Muscle of back (tissue), 13 donors: ENCODE results near the gene LMX1B. TPM values are rescaled to one million over a fixed set of nuclear protein-coding genes. Genes with fewer than 3 reads are reported as not detected.
A peak's percentile ranks its signal among the peaks of the same experiment; 100 is the strongest.
"Not testable (repeated sequence)": the region's sequence is repeated elsewhere in the genome, so short reads cannot be mapped to it uniquely, and the experiment has no call there.

Experiments
- DNase-seq, 3 donors: peaks; one replicate each; pipeline versions ENCODE4 v3.0.0 to v3.0.0-alpha.2; 2013
- long read RNA-seq, 9 donors: transcript quantifications; one replicate each; lab custom pipeline, GENCODE V29; 2026
- polyA plus RNA-seq, 10 donors: library from polyadenylated mRNA; unstranded; fragments of 120-200 nt; gene quantifications; one replicate each; pipeline ENCODE4 v1.2.1, GENCODE V29; 2013; ENCODE audit not compliant: insufficient read length in 10 of 10

LMX1B gene
- 1 to 10 TPM in 2 of 10 donors, under 1 TPM in 8; 0.10 to 1.8 (median 0.25) TPM for polyA plus RNA-seq
- long read RNA-seq, donor 1 = 0 reads
- long read RNA-seq, donor 2 = 0 reads
- long read RNA-seq, donor 3 = 0 reads
- long read RNA-seq, donor 4 = 0 reads
- long read RNA-seq, donor 5 = 0 reads
- long read RNA-seq, donor 6 = 0 reads
- long read RNA-seq, donor 7 = 0 reads
- long read RNA-seq, donor 8 = 0 reads
- long read RNA-seq, donor 9 = 0 reads

GRCh38 chr9:126613651-126614050 lies at the start of gene LMX1B:
Gene LMX1B, plus strand, starts transcription at chr9:126613928. Its CDS starts 522 bp downstream, at chr9:126614450.
- peak in 2 of 3 donors; percentile 43 to 66 for DNase-seq

GRCh38 chr9:126564128-126564527 lies 49.6 kb upstream of the LMX1B start:
- DNase-seq = no peak

GRCh38 chr9:126564716-126565115 lies 49.0 kb upstream of the LMX1B start:
- DNase-seq = no peak

- no peak for DNase-seq
Measured at GRCh38 chr9:126565336-126566128, 48.2 kb upstream of the LMX1B start.

GRCh38 chr9:126569036-126569435 lies 44.7 kb upstream of the LMX1B start:
- no peak for DNase-seq

GRCh38 chr9:126578029-126578428 lies 35.7 kb upstream of the LMX1B start:
- DNase-seq = no peak

- DNase-seq = not testable (repeated sequence)
Measured at GRCh38 chr9:126580319-126580718, 33.4 kb upstream of the LMX1B start.

- no peak for DNase-seq
Measured at GRCh38 chr9:126581893-126582292, 31.8 kb upstream of the LMX1B start.

- DNase-seq = no peak
Measured at GRCh38 chr9:126582427-126582826, 31.3 kb upstream of the LMX1B start.

GRCh38 chr9:126583144-126583760 lies 30.5 kb upstream of the LMX1B start:
- no peak for DNase-seq

GRCh38 chr9:126584611-126585010 lies 29.1 kb upstream of the LMX1B start:
- no peak for DNase-seq

- no peak for DNase-seq
Measured at GRCh38 chr9:126586236-126586635, 27.5 kb upstream of the LMX1B start.

- peak in 2 of 3 donors; percentile 44 to 62 for DNase-seq
Measured at GRCh38 chr9:126587187-126588185, 26.2 kb upstream of the LMX1B start.

- DNase-seq = no peak
Measured at GRCh38 chr9:126588491-126589168, 25.1 kb upstream of the LMX1B start.

- no peak for DNase-seq
Measured at GRCh38 chr9:126589349-126589748, 24.4 kb upstream of the LMX1B start.

- DNase-seq = no peak
Measured at GRCh38 chr9:126591083-126591482, 22.6 kb upstream of the LMX1B start.

- DNase-seq = no peak
Measured at GRCh38 chr9:126591922-126592321, 21.8 kb upstream of the LMX1B start.

GRCh38 chr9:126592461-126592860 lies 21.3 kb upstream of the LMX1B start:
- DNase-seq = no peak

GRCh38 chr9:126595982-126596381 lies 17.7 kb upstream of the LMX1B start:
- no peak for DNase-seq

- no peak for DNase-seq
Measured at GRCh38 chr9:126599047-126599650, 14.6 kb upstream of the LMX1B start.
